ENCODE data around the gene R3HDM1.

- TF ChIP-seq POLR2A (IDR thresholded peaks at IDR 0.05) (no peak), CTCF (IDR thresholded peaks at IDR 0.05) (no peak)
These were observed 230.7 kb downstream of the R3HDM1 start for GRCh38 chr2:135762022-135762421.

Measured in esophagus squamous epithelium (tissue), 4 donors.